ENCODE data around the gene NDUFS1. TPM values are rescaled to one million over a fixed set of nuclear protein-coding genes. Genes with fewer than 3 reads are reported as not detected.
A peak's percentile ranks its signal among the peaks of the same experiment; 100 is the strongest.
"Not testable (repeated sequence)": the region's sequence is repeated elsewhere in the genome, so short reads cannot be mapped to it uniquely, and the experiment has no call there.

NDUFS1 gene
- 16.4 TPM for total RNA-seq

GRCh38 chr2:206159346-206160124 is at the start of gene NDUFS1, which contains the start of gene EEF1B2:
TSS of gene NDUFS1 (minus strand) at chr2:206159444. CDS start at chr2:206153678, 5,766 bp downstream.
TSS of gene EEF1B2 (plus strand) at chr2:206159895. CDS start at chr2:206159980, 85 bp downstream.
- Histone ChIP-seq H3K4me3 (peak within 1 kb of the TSS; percentile 77 to 89), H3K4me1 (peaks cover 0 to 21% of the 10 kb centered on the region in 2 donors), H3K27ac (peak within 1 kb of the TSS; percentile 92 to 93), H3K9me3 (no peaks in the 10 kb centered on the region), H3K36me3 (peaks cover 5 to 31% of the 10 kb centered on the region in 2 donors), H3K27me3 (no peaks in the 10 kb centered on the region)
- peak; percentile 86 to 98 for DNase-seq (ENCODE audit: low spot score in 2 of 2)
- no peak for TF ChIP-seq CTCF (IDR thresholded peaks at IDR 0.05)
- intact Hi-C loops (cut with DNase I) = loop anchor here (1.0 to 10.0 kb wide), 4 partner anchors 73 to 1548 kb away; partner anchors contain the start of genes INO80D and METTL21A

GRCh38 chr2:206208900-206209299 is 49.7 kb upstream of the NDUFS1 start:
- no peak for TF ChIP-seq CTCF (IDR thresholded peaks at IDR 0.05)
- H3K4me1 ChIP-seq = no peaks in the 10 kb centered on the region
- H3K27ac ChIP-seq = no peak overlapping the region
- no peak for DNase-seq (ENCODE audit: low spot score in 2 of 2)
- intact Hi-C loops (cut with DNase I) = no loop called here
- no peaks in the 10 kb centered on the region for H3K27me3 ChIP-seq
- H3K9me3 ChIP-seq = no peaks in the 10 kb centered on the region
- no peaks in the 10 kb centered on the region for H3K36me3 ChIP-seq
- no peak overlapping the region for H3K4me3 ChIP-seq

- H3K4me1 ChIP-seq; H3K27ac ChIP-seq; H3K4me3 ChIP-seq; intact Hi-C loops (cut with DNase I); H3K27me3 ChIP-seq; H3K9me3 ChIP-seq; DNase-seq (ENCODE audit: low spot score in 2 of 2); H3K36me3 ChIP-seq: not testable (repeated sequence)
Observed at GRCh38 chr2:206207316-206207715, 48.1 kb upstream of the NDUFS1 start.

- Histone ChIP-seq H3K4me1 (no peaks in the 10 kb centered on the region), H3K27ac (no peak overlapping the region), H3K36me3 (no peaks in the 10 kb centered on the region), H3K9me3 (no peaks in the 10 kb centered on the region), H3K4me3 (no peak overlapping the region), H3K27me3 (no peaks in the 10 kb centered on the region)
- no peak for TF ChIP-seq CTCF (IDR thresholded peaks at IDR 0.05)
- no peak for DNase-seq (ENCODE audit: low spot score in 2 of 2)
- intact Hi-C loops (cut with DNase I) = no loop called here
Observed at GRCh38 chr2:206204710-206205109, 45.5 kb upstream of the NDUFS1 start.

- no peak for TF ChIP-seq CTCF (IDR thresholded peaks at IDR 0.05)
- intact Hi-C loops (cut with DNase I) = no loop called here
- Histone ChIP-seq H3K27me3 (no peaks in the 10 kb centered on the region), H3K4me3 (no peak overlapping the region), H3K9me3 (no peaks in the 10 kb centered on the region), H3K27ac (no peak overlapping the region), H3K4me1 (no peaks in the 10 kb centered on the region), H3K36me3 (no peaks in the 10 kb centered on the region)
- DNase-seq (ENCODE audit: low spot score in 2 of 2) = no peak
Observed at GRCh38 chr2:206203331-206203730, 44.1 kb upstream of the NDUFS1 start.

GRCh38 chr2:206202446-206202845 is 43.2 kb upstream of the NDUFS1 start:
- no peak overlapping the region for H3K27ac ChIP-seq
- H3K4me1 ChIP-seq = no peaks in the 10 kb centered on the region
- intact Hi-C loops (cut with DNase I) = no loop called here
- DNase-seq (ENCODE audit: low spot score in 2 of 2) = no peak
- H3K27me3 ChIP-seq = no peaks in the 10 kb centered on the region
- H3K4me3 ChIP-seq = no peak overlapping the region
- no peak for TF ChIP-seq CTCF (IDR thresholded peaks at IDR 0.05)
- H3K36me3 ChIP-seq = no peaks in the 10 kb centered on the region
- H3K9me3 ChIP-seq = no peaks in the 10 kb centered on the region
